ENCODE measurements around the gene GRIP1. TPM values are rescaled to one million over a fixed set of nuclear protein-coding genes. Genes with fewer than 3 reads are reported as not detected.

The GRIP1 gene
- total and polyA plus RNA-seq, 10 of the 15 experiments (the other 5 are each of a cell fraction or from before 2014, with no cell fraction given): 0.05 to 0.85 (median 0.50) TPM; not detected in 7

DNA sequence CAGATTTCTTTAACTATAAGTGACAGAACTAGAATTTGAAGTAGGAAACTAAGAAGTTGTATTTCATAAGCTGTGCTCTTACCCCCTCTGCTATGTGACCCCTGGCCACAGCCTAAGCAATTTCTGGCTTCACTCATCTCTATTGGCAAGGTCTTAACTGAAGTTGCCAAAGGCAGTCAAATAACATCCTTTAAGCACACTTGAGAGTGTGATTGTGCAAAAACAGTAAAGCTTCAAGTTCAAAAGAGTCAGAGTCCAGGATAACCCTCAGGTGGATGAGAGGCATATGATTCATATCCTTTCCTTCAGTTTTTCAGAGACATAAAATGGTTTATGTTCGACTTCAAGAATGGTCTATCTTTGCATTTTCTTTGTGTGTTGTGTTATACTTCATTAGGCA is 45.2 kb downstream of the GRIP1 start:
- Histone ChIP-seq H3K4me2 (ENCODE audit: control insufficient read depth, insufficient read depth) (no peak overlapping the region), H3K9ac (ENCODE audit: control insufficient read depth, insufficient read depth, low read length) (no peak overlapping the region), H3K27ac (ENCODE audit: control insufficient read depth, insufficient read depth) (no peak overlapping the region), H3K36me3 (ENCODE audit: control insufficient read depth in 2 of 2, insufficient read depth in 2 of 2, low read length in 1 of 2) (no peaks in the 10 kb centered on the region), H3K9me3 (replicated peaks; ENCODE audit: control insufficient read depth, insufficient read depth, low read length) (no peaks in the 10 kb centered on the region), H2AFZ (ENCODE audit: control insufficient read depth, low read depth, low read length) (no peak overlapping the region), H3K27me3 (replicated peaks in 1 of 2; ENCODE audit: control insufficient read depth in 2 of 2, insufficient read depth in 2 of 2, low read length in 1 of 2) (no peaks in the 10 kb centered on the region), H4K20me1 (ENCODE audit: control insufficient read depth, insufficient read depth) (no peaks in the 10 kb centered on the region), H3K79me2 (ENCODE audit: control insufficient read depth, insufficient read depth, low read length) (no peaks in the 10 kb centered on the region), H3K4me1 (ENCODE audit: control insufficient read depth, insufficient read depth, low read length) (peaks cover 6% of the 10 kb centered on the region), H3K4me3 (no peak overlapping the region)
- ChIA-PET CTCF (interaction anchor here (1.7 kb wide), 1 partner anchor 61 kb away, joined by 4 read pairs; no protein-coding TSS in a partner anchor), SMC1A (ENCODE audit: uncharacterized antibody, unreplicated experiment) (interaction anchor here (1.0 kb wide), 1 partner anchor 14 kb away, joined by 3 read pairs; no protein-coding TSS in a partner anchor), POLR2A (no interaction called here), RAD21 (ENCODE audit: unreplicated experiment) (no interaction called here)
- intact Hi-C loops (cut with micrococcal nuclease; ENCODE audit: unreplicated experiment) (no loop called here), in situ Hi-C loops (cut with MboI) (no loop called here)
- no peak for ATAC-seq
- no peak for DNase-seq (ENCODE audit: low read depth, low spot score)
- FAIRE-seq: no peak
- no TSS peak for BruUV-seq (replicated peaks)
- 0% methylated on average over 1 of the region's 1 CpG for WGBS (ENCODE audit: insufficient coverage, insufficient replicate concordance, low lambda C conversion rate, missing lambda C conversion rate)
- TF ChIP-seq FOS (IDR thresholded peaks at IDR 0.05; ENCODE audit: borderline replicate concordance, extremely low read depth, insufficient read length): no peak
- TF ChIP-seq MLLT1 (IDR thresholded peaks at IDR 0.05): no peak
- TF ChIP-seq ZNF217 (IDR thresholded peaks at IDR 0.05): no peak
- no peak for TF ChIP-seq BMI1 (IDR thresholded peaks at IDR 0.05; ENCODE audit: borderline replicate concordance)
- no peak for TF ChIP-seq SMARCA5 (IDR thresholded peaks at IDR 0.05)
- no peak for TF ChIP-seq TCF12 (IDR thresholded peaks at IDR 0.05; ENCODE audit: low read depth, low read length)
- no peak for TF ChIP-seq BCL3 (IDR thresholded peaks at IDR 0.05; ENCODE audit: borderline replicate concordance, insufficient read depth, low read depth, low read length, poor library complexity, severe bottlenecking)
- no peak for TF ChIP-seq KLF5 (IDR thresholded peaks at IDR 0.05; ENCODE audit: partially characterized antibody)
- TF ChIP-seq, protein P1, sequence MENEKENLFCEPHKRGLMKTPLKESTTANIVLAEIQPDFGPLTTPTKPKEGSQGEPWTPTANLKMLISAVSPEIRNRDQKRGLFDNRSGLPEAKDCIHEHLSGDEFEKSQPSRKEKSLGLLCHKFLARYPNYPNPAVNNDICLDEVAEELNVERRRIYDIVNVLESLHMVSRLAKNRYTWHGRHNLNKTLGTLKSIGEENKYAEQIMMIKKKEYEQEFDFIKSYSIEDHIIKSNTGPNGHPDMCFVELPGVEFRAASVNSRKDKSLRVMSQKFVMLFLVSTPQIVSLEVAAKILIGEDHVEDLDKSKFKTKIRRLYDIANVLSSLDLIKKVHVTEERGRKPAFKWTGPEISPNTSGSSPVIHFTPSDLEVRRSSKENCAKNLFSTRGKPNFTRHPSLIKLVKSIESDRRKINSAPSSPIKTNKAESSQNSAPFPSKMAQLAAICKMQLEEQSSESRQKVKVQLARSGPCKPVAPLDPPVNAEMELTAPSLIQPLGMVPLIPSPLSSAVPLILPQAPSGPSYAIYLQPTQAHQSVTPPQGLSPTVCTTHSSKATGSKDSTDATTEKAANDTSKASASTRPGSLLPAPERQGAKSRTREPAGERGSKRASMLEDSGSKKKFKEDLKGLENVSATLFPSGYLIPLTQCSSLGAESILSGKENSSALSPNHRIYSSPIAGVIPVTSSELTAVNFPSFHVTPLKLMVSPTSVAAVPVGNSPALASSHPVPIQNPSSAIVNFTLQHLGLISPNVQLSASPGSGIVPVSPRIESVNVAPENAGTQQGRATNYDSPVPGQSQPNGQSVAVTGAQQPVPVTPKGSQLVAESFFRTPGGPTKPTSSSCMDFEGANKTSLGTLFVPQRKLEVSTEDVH (IDR thresholded peaks at IDR 0.05; ENCODE audit: low read depth, partially characterized antibody): no peak
- TF ChIP-seq LARP7 (IDR thresholded peaks at IDR 0.05): no peak
- no peak for TF ChIP-seq GATAD2B (conservative IDR thresholded peaks at IDR 0.05; ENCODE audit: low read depth)
- no peak for TF ChIP-seq ZNF207 (IDR thresholded peaks at IDR 0.05; ENCODE audit: borderline replicate concordance)
- TF ChIP-seq RB1 (IDR thresholded peaks at IDR 0.05; ENCODE audit: borderline replicate concordance): no peak
- TF ChIP-seq, protein P2, sequence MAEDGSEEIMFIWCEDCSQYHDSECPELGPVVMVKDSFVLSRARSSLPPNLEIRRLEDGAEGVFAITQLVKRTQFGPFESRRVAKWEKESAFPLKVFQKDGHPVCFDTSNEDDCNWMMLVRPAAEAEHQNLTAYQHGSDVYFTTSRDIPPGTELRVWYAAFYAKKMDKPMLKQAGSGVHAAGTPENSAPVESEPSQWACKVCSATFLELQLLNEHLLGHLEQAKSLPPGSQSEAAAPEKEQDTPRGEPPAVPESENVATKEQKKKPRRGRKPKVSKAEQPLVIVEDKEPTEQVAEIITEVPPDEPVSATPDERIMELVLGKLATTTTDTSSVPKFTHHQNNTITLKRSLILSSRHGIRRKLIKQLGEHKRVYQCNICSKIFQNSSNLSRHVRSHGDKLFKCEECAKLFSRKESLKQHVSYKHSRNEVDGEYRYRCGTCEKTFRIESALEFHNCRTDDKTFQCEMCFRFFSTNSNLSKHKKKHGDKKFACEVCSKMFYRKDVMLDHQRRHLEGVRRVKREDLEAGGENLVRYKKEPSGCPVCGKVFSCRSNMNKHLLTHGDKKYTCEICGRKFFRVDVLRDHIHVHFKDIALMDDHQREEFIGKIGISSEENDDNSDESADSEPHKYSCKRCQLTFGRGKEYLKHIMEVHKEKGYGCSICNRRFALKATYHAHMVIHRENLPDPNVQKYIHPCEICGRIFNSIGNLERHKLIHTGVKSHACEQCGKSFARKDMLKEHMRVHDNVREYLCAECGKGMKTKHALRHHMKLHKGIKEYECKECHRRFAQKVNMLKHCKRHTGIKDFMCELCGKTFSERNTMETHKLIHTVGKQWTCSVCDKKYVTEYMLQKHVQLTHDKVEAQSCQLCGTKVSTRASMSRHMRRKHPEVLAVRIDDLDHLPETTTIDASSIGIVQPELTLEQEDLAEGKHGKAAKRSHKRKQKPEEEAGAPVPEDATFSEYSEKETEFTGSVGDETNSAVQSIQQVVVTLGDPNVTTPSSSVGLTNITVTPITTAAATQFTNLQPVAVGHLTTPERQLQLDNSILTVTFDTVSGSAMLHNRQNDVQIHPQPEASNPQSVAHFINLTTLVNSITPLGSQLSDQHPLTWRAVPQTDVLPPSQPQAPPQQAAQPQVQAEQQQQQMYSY (CRISPR knock-in tag; IDR thresholded peaks at IDR 0.05): no peak
- no peak for TF ChIP-seq MTA3 (IDR thresholded peaks at IDR 0.05; ENCODE audit: borderline replicate concordance, low read length)
- TF ChIP-seq NR2C1 (IDR thresholded peaks at IDR 0.05): no peak

Measured in GM12878 (cell line).